Panc1 (cell line): Measurements from ENCODE around the gene CEACAM20. TPM values are rescaled to one million over a fixed set of nuclear protein-coding genes. Genes with fewer than 3 reads are reported as not detected.

Experiments used
- ATAC-seq: fragments of 200-7000 bp; cut with Tn5 transposase; 2 replicates; pipeline ENCODE4 v1.9.1; 2020; ENCODE audit warnings: mild to moderate bottlenecking, moderate library complexity
- BruUV-seq: library from RNA; stranded (reverse); fragments of 400-500 nt; replicated peaks from 2 replicates; lab custom pipeline; 2021; lab: Mats Ljungman, UMichigan
- CTCF ChIA-PET: fragments of 300-600 bp; sonication (Branson Sonifier 250); formaldehyde crosslinking; loops from one replicate; lab custom pipeline; 2022; ENCODE audit warnings: antibody characterized with exemption; lab: Charles Lee
- POLR2A ChIA-PET: fragments of 300-600 bp; sonication (Branson Sonifier 250); formaldehyde crosslinking; loops from one replicate; lab custom pipeline; 2022; ENCODE audit warnings: antibody characterized with exemption; lab: Charles Lee
- DNase-seq: peaks from one replicate; pipeline ENCODE4 v3.0.0-alpha.2; 2010; ENCODE audit warnings: low read depth, low spot score
- H3K27ac ChIP-seq: 2 replicates; pipeline ENCODE4 v1.5.1; 2011; ENCODE audit warnings: mild to moderate bottlenecking, low read length, inconsistent platforms
- H3K27me3 ChIP-seq: fragments of 200-500 bp; sonication (Bioruptor generic); 2 replicates; pipeline ENCODE4 v1.6.0; 2014; ENCODE audit warnings: low read length, inconsistent platforms; ENCODE audit not compliant: control insufficient read depth, insufficient read depth
- H3K36me3 ChIP-seq: fragments of 200-500 bp; sonication (Bioruptor generic); 2 replicates; pipeline ENCODE4 v1.5.1; 2014; ENCODE audit warnings: inconsistent platforms, mild to moderate bottlenecking, low read length, moderate library complexity; ENCODE audit not compliant: control insufficient read depth, insufficient read depth
- H3K4me1 ChIP-seq: 2 replicates; pipeline ENCODE4 v1.5.1; 2011; ENCODE audit warnings: inconsistent platforms, mild to moderate bottlenecking, low read length, moderate library complexity; ENCODE audit not compliant: control insufficient read depth, insufficient read depth
- H3K4me3 ChIP-seq, 2 experiments: 2 replicates each; pipeline ENCODE4 v1.5.1; 2011 to 2012; ENCODE audit warnings: low read depth in 2 of 2, low read length in 2 of 2, mild to moderate bottlenecking in 2 of 2, inconsistent platforms in 1 of 2, moderate library complexity in 1 of 2
- H3K9me3 ChIP-seq: fragments of 200-500 bp; sonication (Bioruptor generic); 2 replicates; pipeline ENCODE4 v1.5.1; 2014; ENCODE audit warnings: low read depth, mild to moderate bottlenecking, inconsistent platforms, low read length, moderate library complexity; ENCODE audit not compliant: control insufficient read depth, insufficient read depth
- POLR2AphosphoS5 ChIP-seq: IDR thresholded peaks from 2 replicates; pipeline ENCODE4 v1.6.1; 2012; ENCODE audit warnings: mild to moderate bottlenecking, low read depth, low read length, moderate library complexity
- SIN3A ChIP-seq: IDR thresholded peaks from 2 replicates; pipeline ENCODE4 v1.6.1; 2012; ENCODE audit warnings: low read depth, mild to moderate bottlenecking, low read length, moderate library complexity, borderline replicate concordance; ENCODE audit not compliant: insufficient read depth
- TCF7L2 ChIP-seq: IDR thresholded peaks from 2 replicates; pipeline ENCODE4 v1.6.1; 2011; ENCODE audit warnings: mild to moderate bottlenecking, low read depth, low read length, inconsistent platforms
- in situ Hi-C: cut with HindIII; loops from 2 replicates; pipeline ENCODE4 v1.10.0; 2016; ENCODE audit warnings: low sequenced_read_pairs, low pct_unique_long_range_greater_than_20kb
- intact Hi-C: fragments of 100-400 bp; cut with micrococcal nuclease; formaldehyde crosslinking; loops from one replicate; pipeline ENCODE4 v1.10.0; 2022; ENCODE audit not compliant: unreplicated experiment
- total RNA-seq: library from RNA; stranded (reverse); gene quantifications from one replicate; pipeline ENCODE4 v1.2.1, GENCODE V29; 2021; ENCODE audit not compliant: unreplicated experiment
- TF ChIP-seq, protein P1 (sequence below), 2 experiments: IDR thresholded peaks; 2 replicates each; pipeline ENCODE4 v1.6.1; 2011 to 2012; ENCODE audit warnings: low read depth in 2 of 2, control low read depth in 1 of 2, low read length in 1 of 2, mild to moderate bottlenecking in 1 of 2, moderate library complexity in 1 of 2; ENCODE audit not compliant: insufficient read depth in 1 of 2
- TF ChIP-seq, protein P2 (sequence below): fragments of 450-650 bp; IDR thresholded peaks from 2 replicates; pipeline ENCODE4 v1.5.1; 2017; ENCODE audit warnings: mild to moderate bottlenecking

Gene CEACAM20
- total RNA-seq, 1 experiment from 2014 or later, result not detected

DNA sequence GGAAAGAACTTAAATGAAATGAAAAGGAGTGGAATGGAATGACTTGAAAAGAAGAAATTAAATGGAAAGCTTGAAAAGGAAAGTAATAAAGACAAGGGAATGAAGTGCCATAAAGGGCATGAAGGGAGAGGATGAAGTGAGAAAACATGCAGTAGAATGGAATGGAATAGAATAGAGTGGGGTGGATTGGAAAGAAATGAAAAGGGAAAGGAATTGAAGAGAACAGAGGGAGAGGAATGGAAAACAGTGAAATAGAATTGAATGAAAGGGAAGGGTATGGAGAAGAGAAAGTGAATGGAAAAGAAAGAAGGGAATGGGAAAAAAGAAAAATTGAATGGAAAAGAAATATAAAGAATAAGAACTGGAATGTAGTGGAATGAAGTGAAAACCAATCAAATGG is 20.0 kb downstream of the CEACAM20 start:
- no peaks in the 10 kb centered on the region for H3K4me1 ChIP-seq
- TF ChIP-seq, protein P1, sequence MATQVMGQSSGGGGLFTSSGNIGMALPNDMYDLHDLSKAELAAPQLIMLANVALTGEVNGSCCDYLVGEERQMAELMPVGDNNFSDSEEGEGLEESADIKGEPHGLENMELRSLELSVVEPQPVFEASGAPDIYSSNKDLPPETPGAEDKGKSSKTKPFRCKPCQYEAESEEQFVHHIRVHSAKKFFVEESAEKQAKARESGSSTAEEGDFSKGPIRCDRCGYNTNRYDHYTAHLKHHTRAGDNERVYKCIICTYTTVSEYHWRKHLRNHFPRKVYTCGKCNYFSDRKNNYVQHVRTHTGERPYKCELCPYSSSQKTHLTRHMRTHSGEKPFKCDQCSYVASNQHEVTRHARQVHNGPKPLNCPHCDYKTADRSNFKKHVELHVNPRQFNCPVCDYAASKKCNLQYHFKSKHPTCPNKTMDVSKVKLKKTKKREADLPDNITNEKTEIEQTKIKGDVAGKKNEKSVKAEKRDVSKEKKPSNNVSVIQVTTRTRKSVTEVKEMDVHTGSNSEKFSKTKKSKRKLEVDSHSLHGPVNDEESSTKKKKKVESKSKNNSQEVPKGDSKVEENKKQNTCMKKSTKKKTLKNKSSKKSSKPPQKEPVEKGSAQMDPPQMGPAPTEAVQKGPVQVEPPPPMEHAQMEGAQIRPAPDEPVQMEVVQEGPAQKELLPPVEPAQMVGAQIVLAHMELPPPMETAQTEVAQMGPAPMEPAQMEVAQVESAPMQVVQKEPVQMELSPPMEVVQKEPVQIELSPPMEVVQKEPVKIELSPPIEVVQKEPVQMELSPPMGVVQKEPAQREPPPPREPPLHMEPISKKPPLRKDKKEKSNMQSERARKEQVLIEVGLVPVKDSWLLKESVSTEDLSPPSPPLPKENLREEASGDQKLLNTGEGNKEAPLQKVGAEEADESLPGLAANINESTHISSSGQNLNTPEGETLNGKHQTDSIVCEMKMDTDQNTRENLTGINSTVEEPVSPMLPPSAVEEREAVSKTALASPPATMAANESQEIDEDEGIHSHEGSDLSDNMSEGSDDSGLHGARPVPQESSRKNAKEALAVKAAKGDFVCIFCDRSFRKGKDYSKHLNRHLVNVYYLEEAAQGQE (IDR thresholded peaks at IDR 0.05; ENCODE audit: insufficient read depth in 1 of 2, low read depth in 2 of 2, low read length in 1 of 2), result no peak
- no peak for TF ChIP-seq POLR2AphosphoS5
- BruUV-seq, result no TSS peak
- CTCF ChIA-PET, result no interaction called here
- intact Hi-C loops, result no loop called here
- H3K4me3 ChIP-seq, result no peak overlapping the region
- no peak for ATAC-seq
- in situ Hi-C loops, result no loop called here
- DNase-seq, result no peak
- no peaks in the 10 kb centered on the region; the same call in 1 of the 2 replicates for H3K27me3 ChIP-seq
- no peaks in the 10 kb centered on the region for H3K9me3 ChIP-seq
- POLR2A ChIA-PET, result no interaction called here
- H3K36me3 ChIP-seq, result no peaks in the 10 kb centered on the region
- no peak overlapping the region for H3K27ac ChIP-seq

DNA sequence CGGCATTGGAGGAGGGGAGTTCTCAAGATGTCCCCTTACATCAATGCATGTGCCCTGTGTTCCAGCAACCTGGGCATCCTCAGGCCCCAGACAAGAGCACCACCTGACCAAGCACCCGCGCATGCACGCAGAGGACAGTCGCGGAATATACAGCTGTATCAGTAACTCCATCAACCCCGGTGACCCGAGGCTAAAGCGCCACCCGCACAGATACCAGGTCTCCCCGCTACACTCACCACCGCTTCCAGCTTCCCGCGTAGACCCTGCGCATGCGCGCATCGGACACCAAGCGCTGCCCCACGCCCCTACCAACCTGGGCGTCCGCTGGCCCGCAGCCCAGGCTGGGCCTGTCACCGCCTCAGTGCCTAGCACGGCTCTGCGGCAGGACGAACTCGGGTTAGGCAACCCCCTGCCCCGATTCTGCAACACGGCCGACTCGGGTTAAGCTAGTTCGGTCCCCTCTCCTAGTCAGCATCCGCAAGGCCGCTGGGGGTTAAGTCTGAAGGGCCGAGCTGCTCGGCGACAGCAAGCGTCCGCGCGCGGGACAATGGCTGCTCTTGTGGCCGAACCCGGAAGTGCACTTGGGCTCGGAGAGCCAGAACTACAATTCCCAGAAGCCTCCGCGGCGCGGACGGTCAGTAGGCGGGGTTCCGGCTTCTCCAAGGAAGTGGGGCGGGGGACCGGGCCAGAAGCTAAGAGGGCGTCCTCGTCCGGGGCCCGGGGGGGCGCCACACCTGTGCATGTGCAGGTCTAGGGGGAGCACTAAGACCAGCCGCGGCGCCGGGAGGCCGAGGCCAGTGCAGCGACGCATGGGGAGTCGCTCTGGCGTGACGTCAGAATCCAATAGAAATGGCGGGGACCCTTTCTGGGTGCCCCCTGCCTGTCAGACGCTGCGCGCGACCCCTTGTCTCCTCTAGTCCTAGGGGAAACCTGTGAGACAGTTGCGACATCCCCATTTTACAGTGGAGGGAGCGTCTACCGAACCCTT is 29.2 kb downstream of the CEACAM20 start, which contains the start of gene ZNF180:
ZNF180 (minus strand) TSS at position 561 of the 988 bp plus-strand sequence. CDS start 3,188 bp downstream, outside the sequence.
- TF ChIP-seq, protein P2, sequence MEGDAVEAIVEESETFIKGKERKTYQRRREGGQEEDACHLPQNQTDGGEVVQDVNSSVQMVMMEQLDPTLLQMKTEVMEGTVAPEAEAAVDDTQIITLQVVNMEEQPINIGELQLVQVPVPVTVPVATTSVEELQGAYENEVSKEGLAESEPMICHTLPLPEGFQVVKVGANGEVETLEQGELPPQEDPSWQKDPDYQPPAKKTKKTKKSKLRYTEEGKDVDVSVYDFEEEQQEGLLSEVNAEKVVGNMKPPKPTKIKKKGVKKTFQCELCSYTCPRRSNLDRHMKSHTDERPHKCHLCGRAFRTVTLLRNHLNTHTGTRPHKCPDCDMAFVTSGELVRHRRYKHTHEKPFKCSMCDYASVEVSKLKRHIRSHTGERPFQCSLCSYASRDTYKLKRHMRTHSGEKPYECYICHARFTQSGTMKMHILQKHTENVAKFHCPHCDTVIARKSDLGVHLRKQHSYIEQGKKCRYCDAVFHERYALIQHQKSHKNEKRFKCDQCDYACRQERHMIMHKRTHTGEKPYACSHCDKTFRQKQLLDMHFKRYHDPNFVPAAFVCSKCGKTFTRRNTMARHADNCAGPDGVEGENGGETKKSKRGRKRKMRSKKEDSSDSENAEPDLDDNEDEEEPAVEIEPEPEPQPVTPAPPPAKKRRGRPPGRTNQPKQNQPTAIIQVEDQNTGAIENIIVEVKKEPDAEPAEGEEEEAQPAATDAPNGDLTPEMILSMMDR, result peak; percentile 57
- TF ChIP-seq POLR2AphosphoS5, result peak; percentile 43; the same call in 1 of the 2 replicates
- TF ChIP-seq, protein P1 (IDR thresholded peaks at IDR 0.05; ENCODE audit: insufficient read depth in 1 of 2, low read depth in 2 of 2, low read length in 1 of 2), result no peak
- no peak for TF ChIP-seq TCF7L2
- TF ChIP-seq SIN3A, result no peak
- H3K9me3 ChIP-seq, result peaks cover 11% of the 10 kb centered on the region
- peak within 1 kb of the TSS; percentile 83 for H3K27ac ChIP-seq
- ChIA-PET POLR2A (no interaction called here), CTCF (interaction anchor here (0.6 to 1.1 kb wide), 4 partner anchors 9 to 405 kb away, joined by 3 to 6 read pairs (median 4); no protein-coding TSS in a partner anchor)
- no peaks in the 10 kb centered on the region for H3K36me3 ChIP-seq
- BruUV-seq, result no TSS peak
- intact Hi-C loops, result no loop called here
- no peaks in the 10 kb centered on the region for H3K4me1 ChIP-seq
- DNase-seq (peak; percentile 73), ATAC-seq (peak; percentile 95)
- in situ Hi-C loops, result no loop called here
- no peaks in the 10 kb centered on the region for H3K27me3 ChIP-seq
- H3K4me3 ChIP-seq, result peak within 1 kb of the TSS; percentile 70 to 78
